GM18502 (cell line): ENCODE data around the gene MMP3.
"Not testable (repeated sequence)": the region's sequence is repeated elsewhere in the genome, so short reads cannot be mapped to it uniquely, and the experiment has no call there.

Source experiments
- ATAC-seq: cut with Tn5 transposase; IDR thresholded peaks from one replicate; pipeline ENCODE4 v1.9.1; 2021; ENCODE audit warnings: mild to moderate bottlenecking; ENCODE audit not compliant: unreplicated experiment, poor library complexity

Gene MMP3

DNA sequence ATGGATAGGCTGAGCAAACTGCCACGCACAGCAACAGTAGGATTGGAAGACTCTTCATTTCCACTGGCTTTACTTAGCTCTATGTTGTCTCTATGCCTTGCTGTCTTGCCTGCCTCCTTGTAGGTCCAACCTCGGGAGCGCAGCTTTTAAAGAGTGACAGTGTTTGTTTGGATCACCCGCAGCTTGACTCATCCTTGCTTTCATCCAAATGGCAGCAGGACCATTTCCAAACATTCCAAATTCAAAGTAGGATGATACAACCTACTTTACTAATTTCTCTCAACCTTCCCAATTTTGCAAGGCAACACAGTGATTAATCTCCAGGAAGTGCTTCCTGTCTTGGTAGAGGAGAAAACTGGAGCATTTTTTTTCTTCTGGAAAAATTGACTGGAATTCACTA lies at the start of gene MMP3:
Gene MMP3, minus strand, starts transcription at position 121 of the 400 bp plus-strand sequence. Its CDS starts 63 bp downstream, at position 58.
- no peak for ATAC-seq

DNA sequence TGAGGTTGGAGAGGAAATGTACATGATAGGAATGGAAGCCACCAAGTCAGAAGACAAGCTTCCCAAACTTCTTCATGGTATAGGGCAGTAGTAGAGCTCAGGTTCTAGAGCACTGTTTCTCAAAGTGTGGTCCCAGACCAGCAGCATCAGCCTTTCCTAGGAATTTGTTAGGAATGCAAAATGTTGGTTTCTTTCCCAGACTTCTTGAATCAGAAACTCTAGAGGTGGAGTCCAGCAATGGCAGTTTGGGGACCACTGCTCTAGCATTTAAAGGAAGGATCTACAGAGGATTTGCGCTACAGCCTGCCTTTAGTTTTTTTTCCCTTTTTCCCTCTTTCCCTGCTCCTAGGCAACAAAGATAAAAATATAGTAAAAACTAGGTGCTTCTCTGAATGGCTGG lies 48.3 kb upstream of the MMP3 start:
- ATAC-seq, result no peak

DNA sequence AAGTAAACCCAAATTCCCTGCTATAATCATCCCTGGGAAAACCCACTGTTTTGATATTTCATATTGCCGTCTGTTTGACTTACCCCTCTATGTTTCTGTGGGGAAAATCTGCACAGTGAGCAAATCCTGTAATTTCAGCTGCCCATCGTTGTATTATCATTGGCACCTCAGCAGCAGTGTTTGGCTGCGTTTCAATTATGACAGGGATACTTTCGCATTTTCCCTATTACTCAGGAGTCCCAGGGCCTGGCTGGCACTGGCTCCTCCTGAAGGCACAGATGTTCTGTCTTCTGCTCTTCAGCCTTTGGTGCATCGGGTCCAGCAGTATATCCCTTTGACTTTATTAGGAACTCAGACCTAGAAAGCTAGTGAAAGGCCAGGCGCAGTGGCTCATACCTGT lies 43.6 kb upstream of the MMP3 start:
- no peak for ATAC-seq

DNA sequence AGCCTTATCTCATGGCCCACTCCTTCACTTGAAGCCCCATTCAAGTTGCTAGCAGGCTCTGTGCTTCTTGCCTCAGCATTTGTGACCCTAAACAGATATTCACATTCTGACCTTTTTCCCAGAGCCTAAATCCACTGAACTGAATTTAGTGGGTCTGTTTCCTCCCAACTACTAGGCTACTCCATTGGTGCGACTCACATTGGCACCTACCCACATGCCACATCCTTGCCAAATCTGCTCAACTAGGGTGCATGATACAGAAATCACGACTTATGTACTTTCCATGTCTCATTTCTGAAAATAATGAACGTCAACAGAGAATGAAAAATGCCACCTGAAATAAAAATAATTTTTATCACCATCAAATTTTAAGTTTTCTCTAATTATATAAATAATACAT lies 39.7 kb upstream of the MMP3 start:
- no peak for ATAC-seq

DNA sequence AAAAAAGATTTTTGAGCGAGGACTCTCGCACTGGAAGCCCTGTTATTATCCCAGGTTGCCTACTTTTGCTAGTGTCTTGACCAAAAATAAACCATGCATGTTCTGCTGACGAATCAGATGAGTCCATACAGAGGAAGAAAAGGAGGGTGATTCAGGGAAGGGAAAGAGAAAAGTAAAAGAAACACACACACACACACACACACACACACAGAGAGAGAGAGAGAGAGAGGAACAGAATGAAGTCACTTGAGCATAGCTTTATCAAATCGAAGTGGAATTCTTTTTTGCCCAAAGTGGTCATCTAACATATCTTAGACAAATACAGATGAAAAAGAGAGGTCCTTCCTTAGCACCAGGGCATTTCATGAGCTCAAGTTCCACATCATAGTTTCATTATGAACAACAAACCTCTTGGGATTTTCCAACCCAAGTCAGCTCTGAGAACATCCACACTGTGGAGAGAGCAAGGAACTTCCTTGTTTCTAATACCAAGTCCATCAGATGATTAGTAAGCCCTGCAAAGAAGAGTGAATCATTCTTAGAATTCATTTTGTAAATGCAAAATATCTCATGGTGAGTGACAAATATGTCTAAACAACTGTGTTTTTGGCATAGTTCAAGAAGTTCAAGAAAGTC lies 39.1 kb upstream of the MMP3 start:
- peak; percentile 83 for ATAC-seq

DNA sequence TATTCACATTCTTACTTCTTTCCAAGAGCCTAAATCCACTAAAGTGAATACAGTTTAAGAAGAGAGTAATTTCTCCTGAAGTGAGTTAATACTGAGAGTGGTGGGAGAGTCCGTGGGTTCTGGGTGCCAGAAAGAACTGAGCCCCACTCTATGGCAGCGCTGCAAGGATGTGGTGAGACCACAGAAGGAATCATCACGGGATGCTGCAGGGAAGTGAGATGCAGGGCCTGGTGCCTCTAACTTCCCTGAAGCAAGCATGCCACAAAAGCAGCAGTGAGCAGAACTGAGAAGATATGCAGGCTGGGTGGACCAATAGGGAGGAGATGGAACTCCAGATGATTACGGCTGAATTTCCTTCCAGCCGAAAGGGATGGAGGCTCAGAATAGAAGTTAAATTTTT lies 36.4 kb upstream of the MMP3 start:
- no peak for ATAC-seq

DNA sequence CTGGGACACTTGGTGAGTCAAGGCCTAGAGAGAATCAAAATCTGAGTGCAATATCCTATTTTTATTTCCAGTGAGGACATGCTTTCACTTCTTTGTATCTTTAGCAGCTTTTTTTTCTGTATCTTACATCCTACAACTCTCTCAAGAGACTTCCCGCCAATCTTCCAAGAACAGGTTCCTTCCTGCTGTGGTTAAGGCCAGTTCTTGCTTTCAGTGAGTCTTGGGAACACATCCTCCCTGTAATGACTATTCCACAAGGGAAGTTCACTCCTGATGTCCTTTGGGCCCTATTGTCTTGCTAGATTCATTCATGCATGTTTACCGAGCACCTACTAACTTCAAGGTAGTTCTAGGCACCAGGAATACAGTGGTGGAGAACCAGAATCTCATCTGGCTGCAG lies 35.2 kb upstream of the MMP3 start:
- no peak for ATAC-seq

DNA sequence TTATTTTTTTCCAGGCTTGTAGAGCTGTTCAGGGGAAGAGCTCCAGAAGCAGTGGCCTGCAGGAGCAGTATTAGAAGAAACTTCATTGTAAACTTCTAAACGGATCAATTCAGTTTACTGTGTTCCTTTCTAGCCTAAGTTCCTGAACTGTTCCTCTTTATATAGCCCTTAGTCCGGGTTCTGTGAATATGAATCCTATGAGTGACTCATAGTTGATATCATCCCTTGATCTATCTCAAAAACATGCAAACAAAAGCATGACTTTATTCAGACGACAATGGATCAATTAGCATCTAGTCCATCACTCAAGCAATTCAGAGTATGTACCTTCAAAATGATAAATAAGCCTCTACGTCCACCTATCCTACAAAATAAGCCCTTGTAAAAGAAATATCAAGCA lies 31.4 kb upstream of the MMP3 start, which contains the start of gene MMP12:
Gene MMP12, minus strand, starts transcription at position 131 of the 400 bp plus-strand sequence. Its CDS starts 45 bp downstream, at position 86.
- ATAC-seq, result no peak

DNA sequence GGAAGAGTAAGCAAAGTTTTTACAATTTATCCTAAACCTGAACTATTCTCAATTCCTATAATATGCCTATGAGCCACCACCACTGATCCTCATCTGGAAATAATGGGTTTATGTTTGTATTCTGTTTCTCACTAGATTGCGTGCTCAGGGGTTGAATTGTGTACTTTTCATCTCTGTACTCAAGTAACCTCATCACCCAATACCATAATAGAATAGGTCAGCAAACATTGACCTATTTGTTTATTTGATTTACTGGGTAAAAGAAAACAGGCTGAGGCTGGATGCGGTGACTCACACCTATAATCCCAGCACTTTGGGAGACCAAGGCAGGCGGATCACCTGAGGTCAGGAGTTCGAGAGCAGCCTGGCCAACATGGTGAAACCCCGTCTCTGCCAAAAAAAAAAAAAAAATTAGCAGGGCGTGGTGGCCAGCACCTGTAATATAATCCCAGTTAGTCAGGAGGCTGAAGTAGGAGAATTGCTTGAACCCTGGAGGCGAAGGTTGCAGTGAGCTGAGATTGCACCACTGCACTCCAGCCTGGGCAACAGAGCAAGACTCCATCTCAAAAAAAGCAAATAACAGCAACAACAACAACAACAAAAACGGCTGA lies 26.1 kb upstream of the MMP3 start:
- not testable (repeated sequence) for ATAC-seq

DNA sequence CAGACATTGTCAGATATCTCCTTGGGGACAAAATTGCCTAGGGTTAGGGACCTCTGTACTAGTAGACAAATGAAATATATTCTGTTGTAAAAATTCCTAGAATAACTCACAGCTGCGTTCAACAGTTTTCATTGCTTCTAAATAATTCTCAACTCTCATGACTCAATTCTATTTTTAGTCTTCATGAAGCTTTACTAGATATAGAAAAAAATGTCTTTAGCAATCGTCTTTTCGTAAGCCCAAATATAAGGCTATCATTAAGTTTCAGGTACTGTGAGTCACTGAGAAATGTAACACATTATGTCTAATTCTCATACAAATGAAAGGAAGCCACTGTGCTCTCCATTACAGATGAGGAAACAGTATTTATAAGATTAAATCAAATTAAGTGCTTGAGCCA lies 24.9 kb upstream of the MMP3 start:
- ATAC-seq, result no peak

DNA sequence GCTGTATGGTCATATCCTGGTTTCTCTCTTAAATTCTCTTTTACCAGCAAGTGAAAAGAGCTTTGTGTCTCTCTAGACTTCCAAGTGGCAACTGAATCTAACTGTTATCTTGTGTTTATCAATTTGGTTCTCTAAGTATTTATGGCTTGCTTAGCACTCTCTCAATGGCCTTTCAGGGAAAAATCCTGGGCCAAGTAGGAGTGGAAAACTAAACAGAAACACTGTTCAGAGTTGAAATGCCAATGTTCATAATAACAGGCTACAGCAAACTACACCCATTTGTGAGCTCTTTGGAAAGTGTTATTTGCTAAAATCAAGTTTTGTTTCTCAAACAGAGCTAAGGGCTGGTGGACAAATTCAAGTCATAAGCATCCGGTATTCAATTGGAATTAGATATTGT lies 21.3 kb upstream of the MMP3 start:
- ATAC-seq, result no peak

DNA sequence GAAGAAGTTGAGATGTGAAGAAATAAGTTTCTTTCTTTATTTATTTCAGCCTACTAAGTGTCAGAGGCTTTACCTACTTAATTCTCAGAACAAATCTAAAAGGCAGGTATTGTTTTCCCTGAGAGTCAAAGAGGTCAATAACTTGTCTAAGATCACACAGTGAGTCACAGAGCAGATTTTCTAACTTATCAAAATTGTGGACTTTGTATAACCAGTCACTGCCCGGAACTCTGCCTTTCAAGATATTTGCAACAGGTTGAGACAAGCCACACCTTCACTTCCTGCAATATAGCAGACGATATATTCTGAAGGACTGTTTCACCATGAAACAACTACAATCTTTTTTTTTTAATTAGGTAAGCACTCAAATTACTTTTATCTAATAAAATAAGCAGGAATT lies 10.5 kb upstream of the MMP3 start:
- ATAC-seq, result no peak

DNA sequence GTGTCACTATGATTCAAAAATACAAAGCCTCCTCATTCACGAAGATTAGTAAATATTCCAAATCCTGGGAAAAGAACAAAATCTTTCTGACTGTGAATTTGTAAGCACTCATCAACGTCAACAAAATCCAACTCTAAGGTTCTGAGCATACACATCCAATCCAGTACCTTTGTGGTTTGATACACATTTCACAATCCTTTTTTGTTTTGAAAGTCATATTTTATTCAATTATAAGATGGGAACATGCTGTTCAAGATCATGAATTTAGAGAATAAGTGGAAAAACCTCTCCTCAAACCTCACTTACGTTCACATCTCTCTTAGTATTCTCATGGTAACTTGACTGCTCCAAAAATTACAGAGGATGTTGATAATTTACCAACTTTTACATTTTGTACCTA lies 9.6 kb upstream of the MMP3 start:
- ATAC-seq, result no peak

DNA sequence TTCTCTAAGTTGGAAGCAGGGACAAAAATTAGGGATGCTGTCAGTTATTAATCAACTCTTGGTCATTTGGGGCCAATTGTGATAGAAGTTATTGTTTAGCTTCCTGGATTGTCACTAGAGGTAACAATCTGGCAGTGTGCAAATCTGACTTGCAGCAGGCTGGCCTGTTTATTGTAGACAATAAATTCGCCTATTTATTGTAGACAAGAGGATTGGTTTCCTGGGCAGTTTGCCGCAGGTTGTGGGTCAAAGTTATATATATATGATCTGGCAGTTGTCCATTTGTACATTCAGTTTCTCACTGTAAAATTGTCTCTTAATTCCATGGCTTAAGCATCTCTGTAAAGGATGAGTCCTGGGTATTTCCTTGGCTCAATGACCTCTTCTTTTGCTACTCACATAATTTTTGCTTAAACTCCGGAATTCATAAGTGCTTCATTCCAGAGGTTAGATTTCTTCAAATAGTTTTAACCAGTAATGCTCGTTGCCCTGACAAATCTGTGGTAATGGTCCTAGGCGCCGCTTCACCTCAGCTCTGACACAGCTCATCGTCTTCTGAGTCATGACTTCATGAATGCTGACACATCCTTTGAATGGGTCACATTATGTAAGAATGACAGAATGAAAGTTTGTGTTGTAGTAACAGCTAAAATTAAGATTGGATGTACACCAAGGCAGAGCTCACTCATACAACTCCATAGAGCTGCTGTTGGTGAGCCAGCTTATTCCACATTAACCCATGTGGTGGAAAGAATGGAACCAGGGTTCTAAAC lies 7.8 kb upstream of the MMP3 start:
- no peak for ATAC-seq

DNA sequence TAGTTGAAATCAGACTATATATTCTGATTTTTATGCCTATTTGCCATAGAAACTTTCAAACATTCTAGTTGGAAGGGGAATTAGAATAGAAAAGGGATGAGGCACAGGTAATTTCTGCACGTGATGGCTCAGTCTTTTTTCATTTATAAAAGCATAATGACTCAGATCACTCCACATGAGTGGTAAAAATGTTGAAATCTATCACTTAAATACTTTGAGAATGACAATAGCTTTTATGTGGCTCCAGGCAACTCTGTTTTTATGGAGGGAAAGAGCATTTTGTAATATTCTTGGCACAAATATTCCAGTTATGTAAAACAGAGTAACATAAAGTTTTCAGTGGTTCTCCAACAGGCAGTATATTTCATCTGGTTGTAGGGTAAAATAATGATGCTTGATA lies 5.9 kb upstream of the MMP3 start:
- no peak for ATAC-seq

DNA sequence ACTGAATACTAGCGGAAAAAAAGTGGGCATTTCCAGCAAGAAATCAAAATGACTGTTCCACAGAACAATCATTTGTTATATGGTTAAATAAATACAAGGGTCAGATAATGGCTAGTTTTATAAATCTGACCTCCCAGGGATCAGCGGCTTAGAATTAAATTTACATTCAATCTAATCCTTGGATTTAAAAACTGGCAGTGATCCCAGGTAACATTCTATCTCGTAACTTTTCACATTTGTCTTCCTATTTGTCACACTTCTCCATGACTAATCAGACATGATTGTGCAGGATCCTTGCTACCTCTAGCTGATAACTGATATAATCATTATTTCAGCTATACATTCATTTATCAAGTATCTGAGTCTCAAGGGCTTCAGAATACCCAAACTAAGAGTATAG lies 2.9 kb upstream of the MMP3 start:
- no peak for ATAC-seq

DNA sequence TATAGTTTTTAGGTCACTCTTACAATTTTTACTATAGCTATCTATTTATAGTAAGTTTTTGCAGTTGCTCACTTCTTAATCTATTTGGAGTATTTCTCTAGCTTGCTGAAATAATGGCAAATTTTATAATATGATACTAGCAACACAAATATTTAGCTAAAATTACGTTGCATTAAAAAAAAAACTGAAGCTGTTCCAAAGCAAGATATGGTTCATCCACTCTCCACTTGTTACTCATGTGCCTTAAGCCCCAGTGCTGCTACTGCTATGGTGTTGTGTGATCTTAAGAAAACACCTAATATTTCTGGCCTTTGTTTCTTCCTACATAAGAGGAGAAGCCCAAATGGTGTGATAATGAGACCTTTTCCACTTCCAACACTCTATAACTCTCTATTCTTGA lies 479 bp downstream of the MMP3 start:
- no peak for ATAC-seq

DNA sequence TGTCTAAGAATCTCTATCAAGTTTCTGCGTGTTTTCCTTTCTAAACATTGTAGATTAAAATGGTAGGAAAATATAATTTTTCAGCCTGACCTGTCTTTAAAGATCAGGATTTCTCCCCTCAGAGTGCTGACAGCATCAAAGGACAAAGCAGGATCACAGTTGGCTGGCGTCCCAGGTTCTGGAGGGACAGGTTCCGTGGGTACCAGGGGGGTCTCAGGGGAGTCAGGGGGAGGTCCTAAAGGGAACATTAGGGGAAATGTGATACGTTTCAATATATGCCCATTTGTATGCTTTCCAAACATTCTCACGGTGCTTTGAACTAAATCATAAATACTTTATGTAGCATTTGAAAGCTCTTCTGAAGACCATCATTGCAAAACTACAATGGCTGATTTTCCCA lies 3.4 kb downstream of the MMP3 start:
- ATAC-seq, result no peak

DNA sequence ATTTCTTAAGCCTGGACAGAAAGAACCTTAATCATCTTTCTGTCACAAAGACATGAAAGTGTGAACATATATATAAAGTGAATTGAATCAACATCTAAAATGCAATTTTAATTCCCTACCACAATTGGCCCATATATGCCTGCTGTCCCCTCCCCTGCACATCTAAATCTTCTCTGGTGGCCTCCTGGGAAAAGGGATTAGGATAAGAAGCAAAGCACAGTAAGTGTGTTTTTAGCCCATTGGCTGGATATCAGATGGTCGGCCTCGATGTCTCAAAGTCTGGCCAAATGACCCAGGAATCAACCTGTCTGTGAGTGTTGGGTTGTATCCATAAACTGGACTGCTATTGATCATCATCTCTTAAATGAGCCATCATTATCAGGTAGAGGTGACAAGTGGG lies 5.8 kb downstream of the MMP3 start:
- no peak for ATAC-seq

DNA sequence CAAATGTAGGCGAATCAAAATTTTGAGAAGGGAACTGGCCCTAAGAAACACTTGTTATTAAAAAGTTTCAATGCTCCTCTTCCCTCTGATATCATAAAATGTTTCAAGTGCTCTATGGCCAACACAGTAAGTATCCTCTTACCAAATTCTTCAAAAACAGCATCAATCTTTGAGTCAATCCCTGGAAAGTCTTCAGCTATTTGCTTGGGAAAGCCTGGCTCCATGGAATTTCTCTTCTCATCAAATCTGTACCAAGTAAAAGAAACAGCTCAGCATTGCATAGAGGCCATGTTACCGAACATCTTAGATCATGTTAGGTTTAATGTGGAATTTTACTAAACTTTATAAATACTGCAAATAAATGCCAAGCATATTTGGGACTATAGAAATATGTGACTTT lies 6.3 kb downstream of the MMP3 start:
- no peak for ATAC-seq

DNA sequence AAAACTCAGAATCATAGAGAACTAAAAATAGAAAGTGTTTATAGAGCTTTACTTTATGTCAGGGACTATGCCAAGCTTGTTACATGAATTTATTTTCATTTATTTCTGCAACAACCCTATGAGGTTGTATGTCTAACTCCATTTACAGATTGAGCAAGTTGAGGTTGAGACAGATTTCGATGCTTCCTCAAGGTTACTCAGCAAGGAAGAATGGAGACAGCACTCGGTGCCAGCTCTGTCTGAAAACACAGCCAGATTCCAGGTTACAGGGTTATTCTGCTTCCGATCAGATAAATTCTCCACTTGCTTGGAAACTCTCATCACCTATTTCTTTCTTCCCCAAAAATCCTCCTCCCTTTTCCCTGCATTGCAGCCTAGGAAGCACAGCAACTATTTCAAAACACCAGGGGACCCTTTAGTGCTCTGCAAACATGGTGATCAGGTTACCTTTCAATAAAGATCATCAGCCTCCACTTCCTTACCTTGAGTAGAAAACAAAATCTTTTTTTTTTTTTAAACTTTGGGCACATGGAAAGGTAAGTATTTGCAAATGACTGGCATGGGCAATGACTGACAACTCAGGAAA lies 7.0 kb downstream of the MMP3 start:
- ATAC-seq, result no peak
